HG02588 (cell line): ENCODE data around the gene ASCC1.
"Not testable (repeated sequence)": the region's sequence is repeated elsewhere in the genome, so short reads cannot be mapped to it uniquely, and the experiment has no call there.

ENCODE experiments used
- ATAC-seq: cut with Tn5 transposase; IDR thresholded peaks from one replicate; pipeline ENCODE4 v1.9.1; 2021; ENCODE audit warnings: mild to moderate bottlenecking, moderate library complexity; ENCODE audit not compliant: unreplicated experiment

ASCC1 gene

DNA sequence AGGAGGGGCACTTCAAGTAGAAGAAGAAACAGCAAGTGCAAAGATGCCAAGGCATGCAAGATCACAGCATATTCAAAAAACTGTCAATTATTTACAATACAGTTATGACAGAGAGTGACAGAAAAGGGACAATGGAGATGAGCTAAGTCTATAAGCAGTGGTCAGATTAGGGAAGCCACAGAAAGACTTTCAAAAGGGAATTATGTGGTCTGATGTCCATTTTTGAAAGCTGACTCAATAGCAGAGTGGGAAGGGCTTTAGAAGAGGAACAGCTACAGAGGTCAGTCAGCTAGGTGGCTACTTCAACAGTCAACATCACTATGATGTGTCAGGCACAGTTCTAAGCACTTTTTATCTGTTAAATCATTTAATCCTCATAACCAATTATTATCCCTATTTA is 82.6 kb downstream of the ASCC1 start:
- ATAC-seq = peak; percentile 86

DNA sequence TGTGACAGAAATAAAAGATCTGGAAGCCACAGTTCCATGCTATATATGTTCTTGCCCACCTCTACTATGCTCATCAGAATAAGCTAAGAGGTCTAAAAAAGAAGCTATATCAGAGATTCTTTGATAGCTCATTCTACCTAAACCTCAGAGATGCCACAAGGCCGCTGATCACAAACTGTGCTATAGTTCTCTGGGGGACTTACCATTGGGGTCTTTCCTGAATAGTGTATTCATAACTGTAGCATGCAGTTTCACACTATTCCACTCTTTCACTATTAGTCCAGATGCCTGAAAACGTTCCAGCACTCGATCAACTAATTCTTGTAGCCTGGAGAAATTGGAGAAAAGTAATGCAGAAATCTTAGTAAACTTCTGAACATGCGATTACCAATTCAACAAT is 83.2 kb downstream of the ASCC1 start:
- no peak for ATAC-seq

DNA sequence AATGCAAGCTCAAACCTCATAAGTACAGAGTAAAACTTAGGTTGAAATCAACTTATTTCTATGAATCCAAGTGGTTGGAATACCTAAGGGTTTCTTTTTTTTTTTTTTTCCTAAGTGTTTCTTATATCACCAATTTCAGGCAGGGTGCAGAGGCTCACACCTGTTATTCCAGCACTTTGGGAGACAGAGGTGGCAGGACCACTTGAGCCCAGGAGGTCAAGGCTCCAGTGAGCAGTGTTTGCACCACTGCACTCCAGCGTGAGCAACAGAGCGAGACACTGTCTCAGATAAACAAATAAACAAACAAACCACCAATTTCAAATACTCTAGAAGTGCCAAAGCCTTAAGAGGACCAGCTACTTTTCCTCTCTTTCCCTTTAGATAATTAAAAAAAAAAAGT is 88.5 kb downstream of the ASCC1 start:
- no peak for ATAC-seq

DNA sequence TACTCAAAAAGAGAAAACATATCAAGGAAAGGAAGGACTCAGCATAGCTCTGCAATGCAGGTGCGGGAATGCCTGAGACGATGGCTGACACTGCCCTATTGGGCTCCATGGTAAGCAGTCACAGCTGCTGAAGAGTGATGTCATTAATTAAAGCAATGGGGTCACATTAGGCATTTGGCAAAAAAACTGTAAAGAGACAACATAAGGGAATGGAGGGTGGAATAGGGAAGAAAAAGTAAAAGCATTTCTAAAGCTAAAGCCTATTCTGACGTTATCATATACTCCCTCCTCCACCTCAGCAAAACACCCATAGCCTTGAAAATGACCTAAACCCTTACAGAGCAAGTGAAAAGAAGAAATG is 89.2 kb downstream of the ASCC1 start:
- ATAC-seq = no peak

DNA sequence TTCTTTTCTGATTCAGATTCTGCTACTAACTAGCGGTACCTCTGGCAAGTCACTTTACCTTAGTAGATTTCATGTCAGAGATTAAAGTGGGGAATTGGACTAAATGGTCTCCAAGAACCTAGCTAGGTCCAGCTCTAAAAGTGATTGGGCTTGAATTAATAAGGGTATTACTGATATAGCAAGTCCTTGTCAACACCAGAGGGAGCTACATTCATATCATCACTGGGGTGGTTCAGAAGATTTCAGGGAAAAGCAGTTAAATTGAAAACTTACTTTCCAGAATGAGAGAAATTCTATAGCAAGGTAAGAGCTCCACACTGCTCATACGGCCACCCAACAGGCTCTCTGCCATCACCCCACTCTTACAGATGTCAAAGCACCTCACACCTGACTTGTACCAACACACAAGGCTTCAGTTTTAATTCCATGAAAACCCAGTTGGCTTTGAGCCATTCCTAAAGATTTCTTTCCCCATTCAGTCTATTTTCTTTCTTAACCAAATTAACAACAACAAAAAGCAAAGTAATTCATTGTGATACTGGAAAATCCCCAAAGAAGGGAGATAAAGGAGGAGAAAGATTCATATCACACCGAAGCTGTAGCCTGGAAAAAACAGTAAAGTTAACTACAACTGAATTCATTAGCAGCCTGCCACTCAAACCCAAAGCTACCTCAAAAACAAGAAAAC is 89.7 kb downstream of the ASCC1 start:
- no peak for ATAC-seq

DNA sequence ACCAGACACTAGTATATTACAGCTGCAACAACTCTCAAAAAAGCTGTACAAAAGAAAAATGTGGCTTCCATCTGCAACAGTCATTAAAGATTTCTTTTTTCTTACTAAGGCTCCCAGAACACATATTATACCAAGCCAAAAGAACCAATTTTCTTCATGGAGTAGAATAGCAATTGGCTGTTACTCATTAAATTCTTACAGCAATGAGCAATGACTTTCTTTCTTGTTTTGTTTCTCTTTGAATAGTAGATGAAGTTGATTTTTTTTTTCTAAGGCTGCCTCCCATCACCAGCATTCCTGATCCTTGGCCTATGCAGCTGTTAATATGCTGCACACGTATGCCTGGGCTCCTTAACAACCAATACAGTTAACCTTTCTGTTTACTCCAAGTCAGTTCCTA is 91.1 kb downstream of the ASCC1 start:
- ATAC-seq = no peak

DNA sequence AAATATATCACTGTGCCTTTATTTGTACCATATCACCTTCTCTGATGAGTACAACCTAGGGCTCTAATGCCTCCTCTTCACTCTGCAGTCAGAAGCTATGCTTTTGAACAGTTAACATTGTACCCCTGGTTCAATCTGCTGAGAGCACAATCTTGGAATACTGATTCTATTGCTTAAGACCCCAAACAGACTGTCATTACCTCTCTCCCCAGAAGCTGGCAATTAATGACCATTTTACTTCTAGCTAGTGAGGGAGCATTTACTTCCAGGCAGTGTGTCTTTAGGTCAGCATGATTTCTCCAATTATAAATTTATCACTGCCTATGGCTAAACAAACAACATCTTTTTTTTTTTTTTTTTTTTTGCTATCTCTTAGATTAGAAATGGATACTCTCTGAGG is 91.7 kb downstream of the ASCC1 start:
- no peak for ATAC-seq

DNA sequence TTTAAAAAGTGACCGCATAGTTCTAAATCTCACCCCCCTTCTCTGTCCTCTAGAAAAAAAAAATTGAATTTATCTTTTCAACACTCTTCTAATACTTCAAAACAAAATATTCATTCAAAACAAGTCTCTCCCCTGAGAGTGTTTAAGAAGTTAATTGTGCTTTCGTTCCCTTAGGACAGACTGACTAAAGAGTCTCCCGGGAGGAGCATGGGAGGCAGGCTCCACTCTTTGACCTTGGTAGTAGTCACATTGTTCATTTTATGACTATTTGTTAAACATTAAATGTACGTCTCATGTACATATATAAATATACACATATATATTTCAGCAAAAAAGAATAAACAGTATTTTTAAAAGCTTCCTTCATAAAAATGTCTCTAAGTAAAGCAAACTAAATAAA is 92.5 kb downstream of the ASCC1 start:
- no peak for ATAC-seq

DNA sequence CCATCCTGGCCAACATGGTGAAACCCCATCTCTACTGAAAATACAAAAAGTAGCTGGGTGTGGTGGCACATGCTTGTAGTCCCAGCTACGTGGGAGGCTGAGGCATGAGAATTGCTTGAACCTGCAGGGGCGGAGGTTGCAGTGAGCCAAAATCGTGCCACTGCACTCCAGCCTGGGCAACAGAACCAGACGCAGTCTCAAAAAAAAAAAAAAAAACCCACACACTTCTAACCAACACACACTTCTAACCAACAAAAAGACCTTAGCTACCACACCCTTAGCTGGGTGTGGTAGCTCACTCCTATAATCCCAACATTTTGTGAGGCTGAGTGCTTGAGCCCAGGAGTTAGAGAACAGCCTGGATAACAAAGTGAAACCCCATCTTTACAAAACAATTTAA is 93.9 kb downstream of the ASCC1 start:
- no peak for ATAC-seq

DNA sequence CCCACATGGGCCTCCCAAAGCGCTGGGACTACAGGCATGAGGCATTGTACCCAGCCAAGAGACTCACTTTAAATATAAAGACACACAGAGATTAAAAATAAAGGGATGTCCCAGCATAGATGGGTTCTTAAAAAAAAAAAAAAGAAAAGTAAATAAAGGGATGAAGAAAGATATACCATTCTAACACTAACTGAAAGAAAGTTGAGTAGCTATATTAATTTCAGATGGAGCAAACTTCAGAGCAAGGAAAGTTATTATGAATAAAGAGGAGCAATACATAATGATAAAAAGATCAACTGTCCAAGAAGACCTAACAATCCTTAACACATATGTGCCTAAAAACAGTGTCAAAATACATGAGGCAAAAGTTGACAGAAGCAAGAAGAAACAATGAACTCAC is 94.7 kb downstream of the ASCC1 start:
- ATAC-seq = no peak

DNA sequence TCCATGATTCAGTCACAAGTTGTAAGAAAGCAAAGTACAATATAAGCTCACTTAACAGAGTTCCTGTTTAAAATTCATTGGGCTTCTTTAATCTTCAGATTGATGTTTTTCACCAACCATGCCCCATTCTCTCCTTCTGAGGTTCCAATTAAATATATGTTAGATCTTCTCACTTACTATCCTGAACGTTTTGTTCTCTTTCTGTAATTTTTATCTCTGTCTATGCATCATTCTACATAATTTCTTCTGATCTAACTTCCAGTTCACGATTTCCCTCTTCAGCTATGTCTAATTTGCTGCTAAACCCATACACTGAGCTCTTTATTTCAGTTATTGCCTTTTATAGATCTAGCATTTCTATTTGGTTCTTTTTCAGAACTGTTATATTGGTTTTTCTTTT is 99.7 kb downstream of the ASCC1 start:
- ATAC-seq = no peak

DNA sequence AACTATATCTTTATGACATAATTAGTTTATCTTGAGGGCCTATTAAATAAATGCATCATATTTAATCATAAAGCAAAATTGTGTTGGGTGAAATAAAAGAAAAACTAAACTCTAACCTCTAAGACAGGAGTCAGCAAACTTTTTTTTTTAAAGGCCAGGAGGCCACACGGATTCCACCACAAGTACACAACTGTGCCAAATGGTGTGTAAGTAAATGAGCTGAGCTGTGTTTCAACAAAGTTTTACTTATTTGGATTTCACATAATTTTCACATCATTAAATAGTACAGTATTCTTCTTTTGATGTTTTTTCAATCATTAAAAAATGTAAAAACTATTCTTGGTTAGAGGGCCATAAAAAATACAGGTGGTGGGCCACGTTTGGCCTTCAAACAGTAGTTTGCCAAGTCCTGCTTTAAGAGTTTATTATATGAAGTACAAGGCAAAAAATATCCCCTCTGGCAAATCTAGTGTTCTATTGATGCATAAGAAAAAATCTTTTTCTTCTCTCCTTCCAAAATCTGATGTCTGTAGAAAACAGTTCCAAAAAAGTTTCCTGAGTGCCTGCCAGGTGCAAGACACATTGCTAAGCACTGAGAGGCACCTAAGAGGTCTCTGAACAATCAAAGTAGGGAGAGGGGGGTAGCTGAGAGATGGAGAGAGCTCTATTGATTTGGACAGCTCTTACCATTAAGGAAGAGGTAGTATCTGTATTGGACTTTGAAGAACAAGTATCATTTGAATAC is 101.2 kb downstream of the ASCC1 start:
- no peak for ATAC-seq

DNA sequence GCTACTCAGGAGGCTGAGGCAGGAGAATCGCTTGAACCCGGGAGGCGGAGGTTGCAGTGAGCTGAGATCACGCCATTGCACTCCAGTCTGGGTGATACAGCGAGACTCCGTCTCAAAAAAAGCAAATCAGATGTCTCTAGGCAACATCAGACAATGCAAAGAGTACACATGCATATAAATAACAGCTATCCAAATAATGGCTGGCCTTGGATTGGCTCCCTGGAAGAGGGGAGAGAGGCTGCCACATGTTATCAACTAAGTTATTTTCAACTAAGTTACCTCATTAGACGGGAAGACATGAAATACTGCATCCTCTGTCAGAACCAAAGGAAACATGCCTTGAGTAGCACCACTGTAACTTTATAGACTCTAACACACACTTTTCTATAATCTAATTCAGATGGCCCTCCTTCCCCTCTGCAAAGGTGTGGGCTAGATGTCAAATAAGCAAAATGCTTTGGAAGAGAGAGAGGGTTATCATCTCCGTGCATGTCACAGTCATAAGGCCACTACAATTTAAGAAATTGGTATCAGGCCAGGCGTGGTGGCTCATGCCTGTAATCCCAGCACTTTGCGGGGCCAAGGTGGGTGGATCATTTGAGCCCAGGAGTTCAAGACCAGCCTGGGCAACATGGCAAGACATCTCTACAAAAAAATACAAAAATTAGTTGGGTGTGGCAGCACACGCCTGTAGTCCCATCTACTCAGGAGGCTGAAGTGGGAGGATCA is 105.2 kb downstream of the ASCC1 start:
- ATAC-seq = no peak

DNA sequence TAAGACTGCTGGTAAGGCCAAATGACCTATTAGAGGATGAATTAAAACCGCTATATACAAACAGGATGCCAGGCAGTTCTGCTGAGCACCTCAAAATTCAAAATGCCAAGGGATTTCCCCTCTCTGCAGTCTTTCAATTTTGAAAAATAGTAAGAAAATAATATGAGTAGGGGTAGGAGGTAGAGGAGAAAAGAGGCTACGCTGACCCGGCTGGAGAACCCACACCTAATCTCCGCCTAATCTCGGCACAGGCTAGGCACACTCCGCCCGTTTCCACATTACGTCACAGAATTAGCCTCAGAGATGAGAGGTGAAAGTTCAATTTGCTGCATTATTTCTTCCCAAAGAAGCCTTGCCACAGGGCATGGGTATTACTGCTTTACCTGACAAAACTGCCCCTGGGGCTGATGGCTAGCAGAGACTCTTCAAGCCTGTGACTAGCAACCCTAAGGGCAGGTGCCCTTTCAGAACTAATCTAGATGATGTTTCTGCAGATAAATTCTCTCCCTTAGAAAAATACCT is 106.4 kb downstream of the ASCC1 start:
- ATAC-seq = no peak

DNA sequence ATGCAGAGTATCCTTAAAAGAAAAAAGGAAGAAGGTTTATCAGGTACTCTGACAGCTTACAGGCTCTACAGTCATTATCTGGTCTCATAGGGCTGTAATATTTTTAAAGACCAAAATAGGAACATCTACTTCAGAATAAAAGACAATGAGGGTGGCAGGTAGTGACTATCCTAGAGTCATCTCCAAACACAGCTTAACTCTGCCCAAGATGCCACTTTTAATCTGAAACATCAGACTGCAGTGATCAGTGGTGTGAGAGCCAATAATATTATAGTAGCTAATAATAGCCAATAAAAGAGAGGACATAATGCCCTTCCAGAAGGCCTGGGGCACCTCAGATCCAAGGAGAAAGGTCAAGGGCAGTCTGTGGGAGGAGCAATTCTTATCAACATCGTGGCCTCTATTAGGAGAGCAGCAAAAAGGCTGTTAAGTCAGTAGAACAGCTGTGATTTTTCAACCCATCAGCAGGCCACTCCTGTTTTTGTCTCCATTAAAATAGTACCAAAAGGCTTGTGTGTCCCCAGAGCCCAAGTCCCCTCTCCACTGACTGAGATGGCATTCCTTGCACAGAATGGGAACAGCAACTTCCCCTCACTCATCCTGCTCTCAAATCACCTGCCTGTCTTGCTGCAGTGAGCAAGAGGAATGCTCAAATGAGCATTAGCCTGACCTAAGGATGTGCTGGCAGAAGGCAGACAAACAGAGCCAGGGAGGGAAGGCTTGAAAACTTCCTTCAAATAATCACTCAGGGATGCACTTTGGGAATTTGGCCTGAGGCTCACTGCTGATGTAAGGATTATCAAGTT is 107.0 kb downstream of the ASCC1 start:
- ATAC-seq = no peak

DNA sequence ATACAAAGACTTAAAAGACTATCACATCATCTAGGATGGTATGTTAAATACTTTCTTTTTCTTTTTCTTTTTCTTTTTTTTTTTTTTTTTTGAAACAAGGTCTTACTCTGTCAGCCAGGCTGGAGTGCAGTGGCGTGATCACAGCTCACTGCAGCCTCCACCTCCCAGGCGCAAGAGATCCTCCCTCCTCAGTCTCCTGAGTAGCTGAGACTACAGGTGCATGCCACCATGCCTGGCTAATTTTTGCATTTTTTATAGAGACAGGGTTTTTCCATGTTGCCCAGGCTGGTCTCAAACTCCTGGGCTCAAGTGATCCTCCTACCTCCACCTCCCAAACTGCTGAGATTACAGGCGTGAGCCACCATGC is 108.1 kb downstream of the ASCC1 start:
- ATAC-seq = not testable (repeated sequence)

DNA sequence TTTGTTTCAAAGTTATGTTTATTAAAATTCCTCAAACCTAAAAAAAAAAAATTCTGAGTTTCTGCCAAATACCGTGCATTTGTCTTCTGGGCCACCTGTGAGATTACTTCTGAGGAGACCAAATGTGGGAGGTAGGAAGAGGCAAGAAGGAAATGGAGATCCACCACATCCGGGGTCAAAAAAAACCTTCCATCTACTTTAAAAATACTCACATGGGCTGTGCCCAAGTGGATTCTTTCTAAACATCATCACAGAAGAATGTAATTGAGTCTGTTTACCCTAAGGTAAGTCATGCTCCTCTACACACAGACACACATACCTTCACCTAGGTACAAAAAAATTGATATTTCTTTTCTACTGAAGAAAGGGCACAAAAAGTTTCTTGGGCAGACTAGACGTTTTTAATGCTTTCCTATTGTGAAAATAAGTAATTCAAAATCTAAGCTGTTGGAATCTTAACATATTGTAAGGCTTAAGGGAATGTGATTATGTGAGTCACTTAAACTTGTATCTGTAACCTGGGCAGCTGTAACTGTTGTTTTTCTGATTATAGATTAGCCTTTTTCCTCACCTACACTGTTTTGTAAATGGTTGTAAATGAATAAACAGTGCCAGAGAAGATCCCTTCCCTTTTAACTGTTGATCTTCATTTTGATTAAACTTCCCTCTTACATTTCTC is 108.6 kb downstream of the ASCC1 start:
- no peak for ATAC-seq

DNA sequence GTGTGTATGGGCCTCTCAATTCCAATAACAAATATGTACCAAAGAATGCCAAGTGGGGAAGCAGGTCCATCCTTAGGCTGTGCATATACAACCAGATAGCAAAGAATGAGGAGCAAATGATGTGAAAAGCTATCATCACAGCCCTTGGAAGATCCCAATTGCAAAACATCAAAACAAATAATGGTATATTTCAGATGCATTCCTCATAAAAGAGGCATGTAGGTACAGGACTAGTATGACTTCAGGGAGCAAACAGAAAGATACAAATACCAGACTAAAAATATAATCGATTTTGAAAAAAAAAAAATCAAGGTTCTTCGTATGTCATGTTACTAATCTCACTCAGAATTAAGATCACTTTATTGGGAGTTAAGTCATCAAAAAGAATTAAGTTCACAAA is 109.2 kb downstream of the ASCC1 start:
- ATAC-seq = no peak

DNA sequence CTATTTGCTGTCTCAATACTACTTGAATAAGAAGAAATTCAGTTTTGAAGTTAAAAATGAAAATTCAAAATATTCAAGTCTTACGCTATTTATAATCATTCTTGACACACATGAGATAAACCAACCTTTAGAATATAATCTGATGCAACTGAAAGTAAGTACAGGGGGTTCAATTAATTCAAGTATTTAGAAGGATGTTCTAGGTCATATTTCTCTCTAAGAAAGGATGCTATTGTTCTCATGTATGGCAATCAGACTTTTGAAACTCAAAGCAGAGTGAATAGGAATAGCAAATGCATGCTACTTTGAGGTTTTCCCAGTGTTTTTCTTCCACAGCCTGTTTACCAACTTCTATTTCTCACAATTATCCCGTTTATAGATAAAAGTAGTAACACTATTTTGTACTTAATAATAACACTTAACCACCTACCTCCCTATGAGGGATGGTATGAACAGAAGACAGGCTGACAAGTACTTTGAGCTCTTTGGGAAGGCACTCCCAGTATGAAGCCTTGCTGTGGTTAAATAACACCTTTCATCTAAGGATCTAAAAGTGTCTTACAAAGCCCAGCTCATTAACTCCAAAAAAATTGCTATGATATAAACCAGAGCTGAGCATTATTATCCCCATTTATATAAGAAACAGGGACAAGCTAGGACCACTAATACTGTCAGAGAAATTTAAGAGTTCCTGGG is 109.8 kb downstream of the ASCC1 start:
- ATAC-seq = no peak

DNA sequence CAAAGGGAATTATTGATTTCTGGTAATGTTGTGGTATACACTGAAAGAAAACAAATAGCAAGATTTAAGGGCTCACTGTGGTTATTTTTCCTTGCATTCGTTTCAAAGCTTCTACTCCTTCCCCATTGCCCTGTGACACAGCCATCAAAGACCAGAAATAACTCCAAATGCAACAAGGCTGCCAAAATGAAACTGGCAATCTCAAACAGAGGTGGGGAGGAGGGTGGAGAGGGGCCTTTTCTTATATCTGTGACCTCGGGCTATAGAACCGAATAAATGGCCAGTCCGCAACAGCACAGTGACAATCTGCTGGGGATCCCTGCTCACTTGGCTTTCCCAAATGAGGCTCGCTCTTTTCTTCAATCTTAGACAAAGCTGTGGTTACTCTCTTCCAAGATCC is 110.4 kb downstream of the ASCC1 start:
- ATAC-seq = no peak
